Measurements from ENCODE around the gene TMC5. TPM values are rescaled to one million over a fixed set of nuclear protein-coding genes. Genes with fewer than 3 reads are reported as not detected.
A peak's percentile ranks its signal among the peaks of the same experiment; 100 is the strongest.
"Not testable (repeated sequence)": the region's sequence is repeated elsewhere in the genome, so short reads cannot be mapped to it uniquely, and the experiment has no call there.

TMC5 gene, protein sequence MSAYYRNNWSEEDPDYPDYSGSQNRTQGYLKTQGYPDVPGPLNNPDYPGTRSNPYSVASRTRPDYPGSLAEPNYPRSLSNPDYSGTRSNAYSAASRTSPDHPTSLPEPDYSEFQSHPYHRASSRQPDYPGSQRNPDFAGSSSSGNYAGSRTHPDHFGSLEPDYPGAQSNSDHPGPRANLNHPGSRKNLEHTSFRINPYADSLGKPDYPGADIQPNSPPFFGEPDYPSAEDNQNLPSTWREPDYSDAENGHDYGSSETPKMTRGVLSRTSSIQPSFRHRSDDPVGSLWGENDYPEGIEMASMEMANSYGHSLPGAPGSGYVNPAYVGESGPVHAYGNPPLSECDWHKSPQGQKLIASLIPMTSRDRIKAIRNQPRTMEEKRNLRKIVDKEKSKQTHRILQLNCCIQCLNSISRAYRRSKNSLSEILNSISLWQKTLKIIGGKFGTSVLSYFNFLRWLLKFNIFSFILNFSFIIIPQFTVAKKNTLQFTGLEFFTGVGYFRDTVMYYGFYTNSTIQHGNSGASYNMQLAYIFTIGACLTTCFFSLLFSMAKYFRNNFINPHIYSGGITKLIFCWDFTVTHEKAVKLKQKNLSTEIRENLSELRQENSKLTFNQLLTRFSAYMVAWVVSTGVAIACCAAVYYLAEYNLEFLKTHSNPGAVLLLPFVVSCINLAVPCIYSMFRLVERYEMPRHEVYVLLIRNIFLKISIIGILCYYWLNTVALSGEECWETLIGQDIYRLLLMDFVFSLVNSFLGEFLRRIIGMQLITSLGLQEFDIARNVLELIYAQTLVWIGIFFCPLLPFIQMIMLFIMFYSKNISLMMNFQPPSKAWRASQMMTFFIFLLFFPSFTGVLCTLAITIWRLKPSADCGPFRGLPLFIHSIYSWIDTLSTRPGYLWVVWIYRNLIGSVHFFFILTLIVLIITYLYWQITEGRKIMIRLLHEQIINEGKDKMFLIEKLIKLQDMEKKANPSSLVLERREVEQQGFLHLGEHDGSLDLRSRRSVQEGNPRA
- polyA plus RNA-seq (ENCODE audit: insufficient read length in 3 of 3): under 1 TPM; 0.55 to 0.75 (median 0.57) TPM

DNA sequence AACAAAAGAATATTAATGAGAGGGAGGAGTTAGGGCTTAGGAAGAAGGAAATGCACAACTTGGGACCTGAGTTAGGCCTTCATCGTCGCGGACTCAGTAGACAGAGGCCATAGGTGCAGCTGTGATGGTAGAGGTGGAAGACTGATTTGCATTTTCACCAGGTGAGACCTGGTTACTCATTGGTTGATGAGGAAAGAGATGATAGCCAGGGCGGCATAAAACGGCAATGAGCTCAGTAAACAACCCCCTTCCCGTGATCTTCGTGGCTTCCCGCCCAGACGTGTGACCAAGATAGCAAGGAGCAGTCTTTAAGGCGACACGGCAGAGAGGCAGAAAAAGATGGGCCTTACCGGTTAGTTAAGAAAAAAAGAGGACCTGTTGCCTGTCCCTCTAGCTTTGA lies at the start of gene TMC5:
TSS of gene TMC5 (plus strand) at position 244 of the 400 bp plus-strand sequence. CDS start 22,156 bp downstream, outside the sequence.
- no peak for DNase-seq (ENCODE audit: low read depth in 3 of 3, low spot score in 2 of 3)

GRCh38 chr16:19372541-19372940 lies 45.1 kb upstream of the TMC5 start:
- DNase-seq (ENCODE audit: low read depth in 3 of 3, low spot score in 2 of 3): not testable (repeated sequence)

- DNase-seq (ENCODE audit: low read depth in 3 of 3, low spot score in 2 of 3): no peak
Observed at GRCh38 chr16:19374402-19374801, 43.3 kb upstream of the TMC5 start.

DNA sequence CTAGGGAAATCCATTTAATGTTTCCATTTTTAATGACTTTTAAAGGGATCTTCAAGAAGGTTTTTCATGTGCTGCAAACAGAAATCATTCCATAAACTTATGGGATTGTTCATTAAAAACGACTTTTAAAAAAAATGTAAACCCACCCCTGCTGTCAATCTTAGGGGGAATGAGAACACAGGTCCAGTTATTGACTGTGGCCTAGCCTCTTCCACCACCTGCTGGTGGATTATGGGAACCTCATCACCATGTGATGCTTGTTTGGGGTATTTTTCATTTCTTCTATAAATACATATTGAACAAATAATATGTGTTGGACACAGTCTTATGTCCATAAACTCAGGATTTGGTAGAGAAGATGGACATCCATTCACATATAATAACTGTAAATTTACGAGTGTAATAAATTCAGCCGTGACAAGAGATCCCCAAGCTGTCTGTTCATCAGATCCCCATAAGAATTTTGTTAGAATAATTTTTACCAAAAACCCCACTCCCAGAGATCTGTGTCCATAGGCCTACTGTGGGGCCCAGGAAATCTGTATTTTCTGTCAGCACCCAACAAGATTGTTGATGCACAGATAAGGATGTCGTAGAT lies 42.0 kb upstream of the TMC5 start:
- peak in 2 of 3 donors; percentile 20 to 37 for DNase-seq (ENCODE audit: low read depth in 3 of 3, low spot score in 2 of 3)

GRCh38 chr16:19377864-19378263 lies 39.8 kb upstream of the TMC5 start:
- DNase-seq (ENCODE audit: low read depth in 3 of 3, low spot score in 2 of 3): no peak

GRCh38 chr16:19378511-19378910 lies 39.2 kb upstream of the TMC5 start:
- DNase-seq (ENCODE audit: low read depth in 3 of 3, low spot score in 2 of 3): no peak

DNA sequence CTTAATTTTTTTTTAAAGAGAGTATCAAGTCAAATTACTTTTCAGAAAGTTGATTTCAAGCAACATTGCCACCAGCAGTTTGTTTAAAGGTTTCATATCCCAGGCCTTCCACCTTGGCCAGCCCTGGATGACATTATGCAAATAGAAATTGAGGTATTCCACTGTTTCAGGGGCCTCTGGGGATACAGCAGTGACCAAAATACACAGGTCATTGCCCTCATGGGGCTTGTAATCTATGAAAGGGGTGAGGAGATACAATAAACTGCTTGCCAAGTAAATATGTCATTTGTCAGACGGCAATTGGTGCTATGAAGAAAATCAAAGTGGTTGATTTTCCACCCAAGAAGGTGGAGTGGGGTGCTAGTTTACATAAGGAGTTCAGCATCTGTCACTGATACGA lies 37.8 kb upstream of the TMC5 start:
- DNase-seq (ENCODE audit: low read depth in 3 of 3, low spot score in 2 of 3): no peak

DNA sequence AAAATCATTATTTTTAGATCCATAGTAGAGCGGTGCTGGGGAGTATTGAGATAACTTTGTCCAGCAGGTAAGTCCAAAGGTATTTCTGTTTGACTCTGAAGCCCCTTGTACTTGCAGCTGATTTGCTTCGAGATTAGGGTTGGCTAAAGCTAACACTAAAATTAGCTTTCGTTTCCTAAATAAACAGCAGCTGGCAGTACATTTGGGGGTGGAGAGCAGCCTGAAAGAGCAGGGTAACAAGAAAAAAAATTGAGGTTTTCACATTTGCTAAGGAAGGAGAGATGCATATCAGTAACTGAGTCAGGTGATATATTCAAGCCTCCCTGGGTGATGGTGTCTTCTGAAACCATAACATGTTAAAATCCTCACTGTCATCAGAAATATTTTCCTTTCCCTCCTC lies 37.4 kb upstream of the TMC5 start:
- no peak for DNase-seq (ENCODE audit: low read depth in 3 of 3, low spot score in 2 of 3)

GRCh38 chr16:19382084-19382801 lies 35.4 kb upstream of the TMC5 start:
- no peak for DNase-seq (ENCODE audit: low read depth in 3 of 3, low spot score in 2 of 3)

DNA sequence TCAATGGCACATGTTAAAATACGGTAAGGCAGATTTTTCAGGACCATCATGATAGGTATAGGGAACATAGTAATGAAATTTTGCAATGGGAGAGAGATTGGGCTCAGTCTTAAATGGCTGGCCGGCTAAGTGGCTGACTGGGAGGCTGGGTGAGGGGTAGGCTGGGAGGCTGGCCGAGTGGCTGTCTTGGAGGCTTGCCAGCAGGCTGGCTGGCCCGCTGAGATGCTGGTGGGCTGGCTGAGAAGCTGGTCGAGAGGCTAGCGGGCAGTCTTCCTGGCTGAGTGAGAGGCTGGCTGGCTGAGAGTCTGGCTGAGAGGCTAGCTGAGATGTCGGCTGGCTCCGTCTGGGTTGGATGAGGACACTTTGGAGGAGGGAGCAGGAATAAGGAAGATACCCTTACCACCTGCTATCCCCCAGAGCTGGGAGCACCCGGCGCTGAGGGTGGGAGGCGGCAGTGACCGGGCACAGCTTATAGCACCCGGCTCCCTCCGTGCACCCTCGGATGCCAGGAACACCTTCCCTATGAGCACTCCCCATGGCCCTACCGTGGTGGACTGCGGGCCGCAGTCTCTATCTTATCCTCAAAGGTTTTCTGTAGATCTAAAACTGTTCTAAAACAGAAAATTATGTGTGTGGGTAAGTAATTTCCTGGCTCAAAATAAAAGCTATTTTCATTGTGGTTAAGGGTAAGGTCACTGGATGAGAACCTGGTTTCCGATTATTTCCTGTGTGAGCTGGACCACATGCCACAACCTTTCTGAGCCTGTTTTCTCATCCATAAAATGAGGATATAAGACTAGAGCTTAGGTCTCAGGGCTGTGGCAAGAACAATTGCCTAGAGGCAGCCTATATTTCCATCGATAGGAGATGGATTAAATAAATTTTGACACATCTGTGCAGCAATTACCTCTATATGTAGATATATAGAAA lies 34.5 kb upstream of the TMC5 start:
- no peak for DNase-seq (ENCODE audit: low read depth in 3 of 3, low spot score in 2 of 3)

DNA sequence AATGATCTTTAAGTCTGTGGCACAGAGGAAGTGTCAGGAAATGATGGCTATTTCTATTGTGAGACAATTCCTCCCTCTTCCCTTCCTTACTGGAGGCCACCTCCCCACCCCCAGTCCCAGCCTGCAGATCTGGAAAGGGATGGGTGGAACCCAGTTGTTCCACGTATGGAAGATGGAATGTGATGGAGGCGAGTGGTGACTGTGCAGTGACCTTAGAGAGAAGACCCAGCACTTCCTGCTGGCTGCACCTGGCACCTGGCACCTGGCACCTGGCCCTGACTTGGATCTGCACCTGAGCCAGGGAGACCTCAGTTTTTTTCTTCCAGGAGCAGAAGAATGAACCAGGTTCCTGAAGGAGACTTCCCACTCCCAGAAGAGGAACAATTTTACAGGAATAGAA lies 33.0 kb upstream of the TMC5 start:
- no peak for DNase-seq (ENCODE audit: low read depth in 3 of 3, low spot score in 2 of 3)

- no peak for DNase-seq (ENCODE audit: low read depth in 3 of 3, low spot score in 2 of 3)
Observed at GRCh38 chr16:19386525-19386924, 31.2 kb upstream of the TMC5 start.

DNA sequence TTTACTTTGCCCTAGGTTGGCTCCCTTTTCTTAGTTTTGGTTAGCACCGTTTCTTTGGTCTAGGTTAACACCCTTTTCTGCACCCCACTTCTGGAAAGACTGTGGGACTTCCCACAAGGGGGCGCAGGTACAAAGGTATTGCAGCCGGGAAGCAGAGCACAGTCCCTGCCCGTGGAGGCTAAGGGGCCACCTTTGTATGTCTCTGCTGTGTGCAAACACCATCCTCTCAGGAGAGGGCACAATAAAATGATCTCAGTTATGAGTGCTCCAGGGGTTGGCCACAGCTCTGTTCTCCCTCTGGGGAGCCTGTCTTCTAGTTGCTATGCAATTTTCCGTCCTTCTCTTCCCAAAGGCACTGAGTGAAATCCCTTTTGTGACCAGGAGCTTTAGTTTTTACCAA lies 28.4 kb upstream of the TMC5 start:
- DNase-seq (ENCODE audit: low read depth in 3 of 3, low spot score in 2 of 3): no peak

DNA sequence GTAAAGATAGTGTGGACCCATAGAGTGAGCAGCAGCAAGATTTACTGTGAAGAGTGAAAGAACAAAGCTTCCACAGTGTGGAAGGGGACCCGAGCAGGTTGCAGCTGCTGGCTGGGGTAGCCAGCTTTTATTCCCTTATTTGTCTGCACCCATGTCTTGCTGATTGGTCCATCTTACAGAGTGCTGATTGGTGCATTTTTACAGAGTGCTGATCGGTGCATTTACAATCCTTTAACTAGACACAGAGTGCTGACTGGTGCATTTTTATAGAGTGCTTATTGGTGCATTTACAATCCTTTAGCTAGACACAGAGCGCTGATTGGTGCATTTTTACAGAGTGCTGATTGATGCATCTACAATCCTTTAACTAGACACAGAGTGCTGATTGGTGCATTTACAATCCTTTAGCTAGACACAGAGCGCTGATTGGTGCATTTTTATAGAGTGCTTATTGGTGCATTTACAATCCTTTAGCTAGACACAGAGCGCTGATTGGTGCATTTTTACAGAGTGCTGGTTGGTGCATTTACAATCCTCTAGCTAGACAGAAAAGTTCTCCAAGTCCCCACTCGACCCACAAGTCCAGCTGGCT lies 26.4 kb upstream of the TMC5 start:
- not testable (repeated sequence) for DNase-seq (ENCODE audit: low read depth in 3 of 3, low spot score in 2 of 3)

GRCh38 chr16:19392352-19392751 lies 25.3 kb upstream of the TMC5 start:
- no peak for DNase-seq (ENCODE audit: low read depth in 3 of 3, low spot score in 2 of 3)

GRCh38 chr16:19393226-19394111 lies 24.2 kb upstream of the TMC5 start:
- no peak for DNase-seq (ENCODE audit: low read depth in 3 of 3, low spot score in 2 of 3)

- DNase-seq (ENCODE audit: low read depth in 3 of 3, low spot score in 2 of 3): not testable (repeated sequence)
Observed at GRCh38 chr16:19395646-19396267, 21.9 kb upstream of the TMC5 start.
